DND-41 (cell line): ENCODE data around the gene PLA2G4E.

Experiments
- ATAC-seq: fragments of 200-7000 bp; cut with Tn5 transposase; 3 replicates; pipeline ENCODE4 v1.9.1; 2021; ENCODE audit warnings: low read depth; ENCODE audit not compliant: insufficient read depth
- DNase-seq: peaks from one replicate; pipeline ENCODE4 v3.0.0-alpha.2; 2020
- H2AFZ ChIP-seq: 2 replicates; pipeline ENCODE4 v1.6.0; 2012; ENCODE audit warnings: low read depth, low read length
- H3K27ac ChIP-seq: 2 replicates; pipeline ENCODE4 v1.5.1; 2012; ENCODE audit warnings: low read length, inconsistent platforms
- H3K27me3 ChIP-seq: fragments of 200-600 bp; sonication (generic); 2 replicates; pipeline ENCODE4 v1.6.0; 2012; ENCODE audit warnings: low read length, mild to moderate bottlenecking, inconsistent platforms; ENCODE audit not compliant: insufficient read depth, poor library complexity
- H3K36me3 ChIP-seq: 2 replicates; pipeline ENCODE4 v1.5.1; 2012; ENCODE audit warnings: low read length, inconsistent platforms; ENCODE audit not compliant: insufficient read depth
- H3K4me1 ChIP-seq: 2 replicates; pipeline ENCODE4 v1.5.1; 2012; ENCODE audit warnings: mild to moderate bottlenecking, low read length; ENCODE audit not compliant: insufficient read depth
- H3K4me2 ChIP-seq: 2 replicates; pipeline ENCODE4 v1.6.0; 2012; ENCODE audit warnings: mild to moderate bottlenecking, moderate library complexity, low read length, inconsistent platforms; ENCODE audit not compliant: insufficient read depth
- H3K4me3 ChIP-seq, 2 experiments: fragments of 200-600 bp in 1 of 2; shearing (Covaris generic) in 1 of 2; 2 replicates each; pipeline ENCODE4 v1.5.1; 2012 to 2016; ENCODE audit warnings: inconsistent platforms in 2 of 2, low read length in 2 of 2, mild to moderate bottlenecking in 2 of 2, low read depth in 1 of 2, moderate library complexity in 1 of 2
- H3K79me2 ChIP-seq: 2 replicates; pipeline ENCODE4 v1.6.0; 2012; ENCODE audit warnings: low read length, inconsistent platforms; ENCODE audit not compliant: insufficient read depth
- H3K9ac ChIP-seq: 2 replicates; pipeline ENCODE4 v1.6.0; 2012; ENCODE audit warnings: low read depth, mild to moderate bottlenecking, inconsistent platforms, low read length, moderate library complexity
- H3K9me3 ChIP-seq: 2 replicates; pipeline ENCODE4 v1.5.1; 2012; ENCODE audit warnings: low read length, moderate library complexity, mild to moderate bottlenecking, inconsistent platforms; ENCODE audit not compliant: insufficient read depth, severe bottlenecking
- H4K20me1 ChIP-seq: 2 replicates; pipeline ENCODE4 v1.6.0; 2012; ENCODE audit warnings: low read length; ENCODE audit not compliant: insufficient read depth
- CTCF ChIP-seq: IDR thresholded peaks from 2 replicates; pipeline ENCODE4 v1.5.1; 2012; ENCODE audit warnings: borderline replicate concordance, low read length, moderate library complexity, mild to moderate bottlenecking; ENCODE audit not compliant: poor library complexity, severe bottlenecking; ENCODE audit errors: extremely low read depth
- EZH2 ChIP-seq: IDR thresholded peaks from 3 replicates; pipeline ENCODE4 v1.6.1; 2012; ENCODE audit warnings: borderline replicate concordance, low read depth, mild to moderate bottlenecking, moderate library complexity, low read length, inconsistent platforms; ENCODE audit not compliant: severe bottlenecking

Gene PLA2G4E

GRCh38 chr15:42050484-42051255 is 29.8 kb upstream of the PLA2G4E start:
- H3K4me2 ChIP-seq = no peak overlapping the region
- no peak for DNase-seq
- no peaks in the 10 kb centered on the region for H3K9me3 ChIP-seq
- H4K20me1 ChIP-seq = no peaks in the 10 kb centered on the region
- H3K36me3 ChIP-seq = no peaks in the 10 kb centered on the region
- no peak overlapping the region for H3K27ac ChIP-seq
- H3K27me3 ChIP-seq = peaks cover under 1% of the 10 kb centered on the region
- no peak overlapping the region for H3K4me3 ChIP-seq
- TF ChIP-seq EZH2 (no peak), CTCF (no peak)
- H3K9ac ChIP-seq = no peak overlapping the region
- no peak for ATAC-seq
- no peaks in the 10 kb centered on the region for H3K4me1 ChIP-seq
- no peak overlapping the region for H2AFZ ChIP-seq
- no peaks in the 10 kb centered on the region for H3K79me2 ChIP-seq

DNA sequence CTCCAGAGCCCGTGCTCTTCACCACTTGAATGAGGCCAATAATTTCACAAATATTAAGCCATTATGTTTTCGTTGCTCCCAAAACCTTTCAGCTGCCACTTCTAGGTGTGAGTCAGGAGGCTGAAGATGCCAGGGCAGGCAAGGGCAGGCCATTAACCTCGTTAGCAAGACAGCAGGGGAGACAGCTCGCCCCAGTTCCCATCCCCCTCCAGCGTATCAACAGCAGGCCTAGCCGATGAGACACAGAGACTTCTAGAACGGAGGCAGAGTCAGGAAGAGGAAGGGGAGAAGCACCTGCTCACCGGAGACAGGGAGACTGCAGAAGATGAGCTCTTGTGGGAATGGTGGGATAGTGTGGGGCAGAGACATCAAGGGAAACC is 28.0 kb upstream of the PLA2G4E start:
- Histone ChIP-seq H3K36me3 (no peaks in the 10 kb centered on the region), H2AFZ (no peak overlapping the region), H3K27me3 (no peaks in the 10 kb centered on the region), H3K4me1 (no peaks in the 10 kb centered on the region), H3K9me3 (no peaks in the 10 kb centered on the region), H3K27ac (no peak overlapping the region), H3K4me3 (no peak overlapping the region), H3K4me2 (no peak overlapping the region), H4K20me1 (no peaks in the 10 kb centered on the region), H3K79me2 (no peaks in the 10 kb centered on the region), H3K9ac (no peak overlapping the region)
- no peak for ATAC-seq
- TF ChIP-seq CTCF (no peak), EZH2 (no peak)
- no peak for DNase-seq

DNA sequence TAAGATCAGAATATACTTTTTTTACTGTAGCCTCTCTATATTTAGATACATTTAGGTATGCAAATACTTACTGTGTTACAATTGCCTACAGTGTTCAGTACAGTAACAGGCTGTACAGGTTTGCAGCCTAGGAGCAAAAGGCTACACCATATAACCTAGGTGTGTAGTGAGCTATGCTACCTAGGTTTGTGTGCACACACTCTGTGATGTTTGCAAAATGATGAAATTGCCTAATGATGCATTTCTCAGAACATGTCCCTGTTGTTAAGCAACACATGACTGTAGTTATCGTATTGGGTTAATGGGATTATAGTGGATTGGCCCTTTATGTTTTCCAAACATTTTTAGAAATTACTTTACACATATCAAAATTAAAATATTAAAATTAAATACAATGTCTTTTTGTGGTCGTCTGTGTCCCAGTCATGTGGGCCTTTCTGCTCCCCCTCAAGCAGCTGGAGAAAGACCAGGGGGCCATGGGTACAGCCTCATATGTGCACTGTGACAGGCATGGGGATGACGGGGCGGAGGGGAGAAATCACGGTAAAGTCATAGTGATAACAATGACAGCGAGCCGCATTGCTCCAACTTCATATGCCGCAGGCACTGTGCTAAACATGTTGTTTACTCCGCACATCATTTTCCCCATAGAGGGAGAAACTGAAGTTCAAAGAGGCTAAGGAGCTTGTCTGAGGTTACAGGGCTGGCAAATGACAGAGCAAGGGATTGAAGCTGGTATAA is 27.4 kb upstream of the PLA2G4E start:
- Histone ChIP-seq H3K79me2 (no peaks in the 10 kb centered on the region), H3K9ac (no peak overlapping the region), H2AFZ (no peak overlapping the region), H3K4me1 (no peaks in the 10 kb centered on the region), H3K27me3 (no peaks in the 10 kb centered on the region), H3K36me3 (no peaks in the 10 kb centered on the region), H4K20me1 (no peaks in the 10 kb centered on the region), H3K4me3 (no peak overlapping the region), H3K27ac (no peak overlapping the region), H3K9me3 (no peaks in the 10 kb centered on the region), H3K4me2 (no peak overlapping the region)
- TF ChIP-seq CTCF (no peak), EZH2 (no peak)
- DNase-seq (no peak), ATAC-seq (no peak)
